Cerebellar cortex (tissue), 1 donor: ENCODE results near the gene NAA16.
"Not testable (repeated sequence)": the region's sequence is repeated elsewhere in the genome, so short reads cannot be mapped to it uniquely, and the experiment has no call there.

Experiments
- DNase-seq: peaks from one replicate; pipeline ENCODE4 v3.0.0-alpha.2; 2015; ENCODE audit warnings: low spot score

The NAA16 gene

GRCh38 chr13:41356385-41356648 is 45.2 kb downstream of the NAA16 start:
- DNase-seq: not testable (repeated sequence)

- no peak for DNase-seq
These were observed 45.7 kb downstream of the NAA16 start for GRCh38 chr13:41356786-41357185.

GRCh38 chr13:41361491-41361890 is 50.4 kb downstream of the NAA16 start:
- no peak for DNase-seq

- no peak for DNase-seq
These were observed 53.0 kb downstream of the NAA16 start for GRCh38 chr13:41364043-41364442.

- DNase-seq: no peak
These were observed 54.6 kb downstream of the NAA16 start for GRCh38 chr13:41365631-41366030.

- no peak for DNase-seq
These were observed 59.7 kb downstream of the NAA16 start for GRCh38 chr13:41370736-41371135.

GRCh38 chr13:41377446-41377845 is 66.4 kb downstream of the NAA16 start:
- no peak for DNase-seq

GRCh38 chr13:41382431-41382830 is 71.4 kb downstream of the NAA16 start:
- DNase-seq: no peak

GRCh38 chr13:41383386-41383785 is 72.3 kb downstream of the NAA16 start:
- DNase-seq: no peak

GRCh38 chr13:41384749-41385503 is 73.9 kb downstream of the NAA16 start:
- DNase-seq: no peak

- no peak for DNase-seq
These were observed 75.1 kb downstream of the NAA16 start for GRCh38 chr13:41386211-41386610.

GRCh38 chr13:41387576-41387975 is 76.5 kb downstream of the NAA16 start:
- no peak for DNase-seq

GRCh38 chr13:41388143-41388881 is 77.2 kb downstream of the NAA16 start:
- DNase-seq: no peak

- no peak for DNase-seq
These were observed 78.5 kb downstream of the NAA16 start for GRCh38 chr13:41389580-41389979.

GRCh38 chr13:41394166-41394565 is 83.1 kb downstream of the NAA16 start:
- no peak for DNase-seq

GRCh38 chr13:41398494-41399170 is 87.6 kb downstream of the NAA16 start:
- no peak for DNase-seq

GRCh38 chr13:41401366-41401765 is 90.3 kb downstream of the NAA16 start:
- DNase-seq: peak; percentile 10

- DNase-seq: peak; percentile 10
These were observed 91.8 kb downstream of the NAA16 start for GRCh38 chr13:41402691-41403511.

- no peak for DNase-seq
These were observed 92.9 kb downstream of the NAA16 start for GRCh38 chr13:41403983-41404382.

GRCh38 chr13:41405367-41405766 is 94.3 kb downstream of the NAA16 start:
- DNase-seq: no peak

GRCh38 chr13:41407380-41407779 is 96.3 kb downstream of the NAA16 start:
- no peak for DNase-seq

- DNase-seq: no peak
These were observed 97.1 kb downstream of the NAA16 start for GRCh38 chr13:41408121-41408520.
